Dermis blood vessel endothelial cell (primary cell): ENCODE measurements around the gene SHKBP1. TPM values are rescaled to one million over a fixed set of nuclear protein-coding genes. Genes with fewer than 3 reads are reported as not detected.

Experiments
- DNase-seq: peaks from one replicate; pipeline ENCODE4 v3.0.0; 2010
- total RNA-seq: library from RNA; depleted of rRNA; stranded (reverse); fragments of >200 nt; gene quantifications from 2 replicates; pipeline ENCODE4 v1.2.3, GENCODE V29; 2014

Gene SHKBP1
- total RNA-seq, 1 donor from 2014 or later, result 27.7 TPM

- peak; percentile 91 for DNase-seq
Measured at GRCh38 chr19:40603389-40604170, 26.9 kb downstream of the SHKBP1 start.

- no peak for DNase-seq
Measured at GRCh38 chr19:40604171-40604646, 27.5 kb downstream of the SHKBP1 start.

- no peak for DNase-seq
Measured at GRCh38 chr19:40604647-40605215, 28.1 kb downstream of the SHKBP1 start.

- DNase-seq, result peak; percentile 52
Measured at GRCh38 chr19:40605216-40605971, 28.7 kb downstream of the SHKBP1 start.

GRCh38 chr19:40607311-40608239 lies 30.9 kb downstream of the SHKBP1 start:
- DNase-seq, result no peak

GRCh38 chr19:40608240-40608621 lies 31.6 kb downstream of the SHKBP1 start:
- DNase-seq, result no peak

- DNase-seq, result no peak
Measured at GRCh38 chr19:40608957-40609356, 32.3 kb downstream of the SHKBP1 start.

- DNase-seq, result peak; percentile 56
Measured at GRCh38 chr19:40609561-40610395, 33.1 kb downstream of the SHKBP1 start.

- no peak for DNase-seq
Measured at GRCh38 chr19:40610396-40611064, 33.9 kb downstream of the SHKBP1 start.

- DNase-seq, result no peak
Measured at GRCh38 chr19:40611096-40611495, 34.4 kb downstream of the SHKBP1 start.

GRCh38 chr19:40611900-40612698 lies 35.4 kb downstream of the SHKBP1 start:
- DNase-seq, result no peak

- peak; percentile 67 for DNase-seq
Measured at GRCh38 chr19:40612831-40613689, 36.4 kb downstream of the SHKBP1 start.

- peak; percentile 70 for DNase-seq
Measured at GRCh38 chr19:40613690-40614621, 37.3 kb downstream of the SHKBP1 start.

GRCh38 chr19:40614622-40615411 lies 38.1 kb downstream of the SHKBP1 start:
- DNase-seq, result peak; percentile 80

GRCh38 chr19:40616178-40616577 lies 39.5 kb downstream of the SHKBP1 start:
- no peak for DNase-seq

GRCh38 chr19:40616941-40617340 lies 40.3 kb downstream of the SHKBP1 start:
- no peak for DNase-seq

- no peak for DNase-seq
Measured at GRCh38 chr19:40617961-40618360, 41.3 kb downstream of the SHKBP1 start.
